ENCODE data around the gene TMC4. TPM values are rescaled to one million over a fixed set of nuclear protein-coding genes. Genes with fewer than 3 reads are reported as not detected.

The TMC4 gene
- total and polyA plus RNA-seq, 4 donors = 26.1 to 81.0 (median 33.9) TPM

DNA sequence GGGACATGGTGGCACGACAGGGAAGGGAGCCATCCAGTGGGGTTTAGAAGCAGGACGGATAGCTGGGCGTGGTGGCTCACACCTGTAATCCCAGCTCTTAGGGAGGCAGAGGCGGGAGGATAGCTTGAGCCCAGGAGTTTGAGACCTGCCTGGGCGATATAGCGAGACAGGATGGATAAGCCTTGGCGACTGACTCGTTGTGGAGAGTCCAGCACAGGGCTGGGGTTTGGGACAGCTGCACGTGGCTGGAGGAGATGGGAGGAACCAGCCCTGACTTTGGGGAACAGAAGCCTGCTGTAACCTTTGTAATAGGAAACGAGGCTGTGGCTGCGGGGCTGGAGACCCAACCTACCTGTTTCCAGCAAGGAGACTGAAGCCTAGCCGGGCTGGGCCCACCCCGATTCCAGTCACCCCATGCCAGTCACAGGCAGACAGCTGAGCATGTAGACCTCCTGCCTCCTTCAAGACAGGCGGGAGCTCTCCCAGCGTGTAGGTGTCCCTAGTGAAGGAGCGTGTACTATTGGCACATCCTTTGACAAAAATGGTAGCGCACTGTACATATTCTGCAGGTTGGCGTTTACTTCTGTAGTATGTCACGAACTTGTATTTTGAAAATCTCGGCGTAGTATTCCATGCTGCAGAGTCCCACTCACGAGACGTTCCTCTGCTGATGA lies 21.5 kb downstream of the TMC4 start:
- Histone ChIP-seq H3K9me3 (ENCODE audit: control insufficient read depth in 4 of 4, insufficient read depth in 3 of 4, low read length in 3 of 4) (no peaks in the 10 kb centered on the region), H3K36me3 (ENCODE audit: control insufficient read depth in 4 of 4, insufficient read depth in 4 of 4, low read length in 4 of 4) (peaks cover 12 to 92% (median 37%) of the 10 kb centered on the region in 4 donors), H3K9ac (ENCODE audit: insufficient read depth in 1 of 2, low read length in 2 of 2) (no peak overlapping the region), H3K4me1 (ENCODE audit: control insufficient read depth in 5 of 5, insufficient read depth in 5 of 5, low read length in 5 of 5) (no peaks in the 10 kb centered on the region), H3K4me3 (no peak overlapping the region), H3K27ac (ENCODE audit: low read depth in 1 of 2, low read length in 1 of 2) (no peak overlapping the region), H3K27me3 (ENCODE audit: control insufficient read depth in 3 of 3, insufficient read depth in 3 of 3, low read length in 2 of 3) (no peaks in the 10 kb centered on the region)
- WGBS, 2 donors = 88 to 91% methylated on average over 23 of the region's 23 CpGs
- no peak for ATAC-seq (ENCODE audit: insufficient read depth, low FRiP score)
- TF ChIP-seq CTCF (IDR thresholded peaks at IDR 0.05; ENCODE audit: control extremely low read depth, extremely low read depth) = no peak
- DNase-seq = no peak

- 79 to 89% methylated on average over 12 of the region's 12 CpGs for whole genome bisulfite sequencing, 2 donors
- DNase-seq = no peak
- peaks cover 14 to 94% (median 52%) of the 10 kb centered on the region in 4 donors for H3K36me3 ChIP-seq (ENCODE audit: control insufficient read depth in 4 of 4, insufficient read depth in 4 of 4, low read length in 4 of 4)
Measured at GRCh38 chr19:54149021-54149812, 23.7 kb downstream of the TMC4 start.

DNA sequence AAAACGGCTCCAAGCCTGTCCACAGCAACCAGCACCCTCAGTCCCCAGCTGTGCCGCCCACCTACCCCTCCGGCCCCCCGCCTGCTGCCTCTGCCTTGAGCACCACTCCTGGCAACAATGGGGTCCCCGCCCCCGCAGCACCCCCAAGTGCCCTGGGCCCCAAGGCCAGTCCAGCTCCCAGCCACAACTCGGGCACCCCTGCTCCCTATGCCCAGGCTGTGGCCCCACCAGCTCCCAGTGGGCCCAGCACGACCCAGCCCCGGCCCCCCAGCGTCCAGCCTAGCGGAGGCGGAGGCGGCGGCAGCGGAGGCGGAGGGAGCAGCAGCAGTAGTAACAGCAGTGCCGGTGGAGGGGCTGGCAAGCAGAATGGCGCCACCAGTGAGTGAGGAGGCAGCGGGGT lies 24.8 kb downstream of the TMC4 start:
- Histone ChIP-seq H3K9ac (ENCODE audit: insufficient read depth in 1 of 2, low read length in 2 of 2) (no peak overlapping the region), H3K36me3 (ENCODE audit: control insufficient read depth in 4 of 4, insufficient read depth in 4 of 4, low read length in 4 of 4) (peaks cover 13 to 94% (median 59%) of the 10 kb centered on the region in 4 donors), H3K27me3 (ENCODE audit: control insufficient read depth in 3 of 3, insufficient read depth in 3 of 3, low read length in 2 of 3) (no peaks in the 10 kb centered on the region), H3K4me1 (ENCODE audit: control insufficient read depth in 5 of 5, insufficient read depth in 5 of 5, low read length in 5 of 5) (no peaks in the 10 kb centered on the region), H3K4me3 (no peak overlapping the region), H3K9me3 (ENCODE audit: control insufficient read depth in 4 of 4, insufficient read depth in 3 of 4, low read length in 3 of 4) (no peaks in the 10 kb centered on the region), H3K27ac (ENCODE audit: low read depth in 1 of 2, low read length in 1 of 2) (no peak overlapping the region)
- WGBS, 2 donors = 92 to 93% methylated on average over 18 to 19 of the region's 19 CpGs
- ATAC-seq (ENCODE audit: insufficient read depth, low FRiP score) (no peak), DNase-seq (no peak)
- TF ChIP-seq CTCF (IDR thresholded peaks at IDR 0.05; ENCODE audit: control extremely low read depth, extremely low read depth) = no peak

More at GRCh38 chr19:54149021-54149812, 23.7 kb downstream of the TMC4 start:
- Histone ChIP-seq H3K4me1 (ENCODE audit: control insufficient read depth in 5 of 5, insufficient read depth in 5 of 5, low read length in 5 of 5) (no peaks in the 10 kb centered on the region), H3K9me3 (ENCODE audit: control insufficient read depth in 4 of 4, insufficient read depth in 3 of 4, low read length in 3 of 4) (no peaks in the 10 kb centered on the region), H3K9ac (ENCODE audit: insufficient read depth in 1 of 2, low read length in 2 of 2) (no peak overlapping the region), H3K4me3 (no peak overlapping the region), H3K27me3 (ENCODE audit: control insufficient read depth in 3 of 3, insufficient read depth in 3 of 3, low read length in 2 of 3) (no peaks in the 10 kb centered on the region), H3K27ac (ENCODE audit: low read depth in 1 of 2, low read length in 1 of 2) (no peak overlapping the region)
- no peak for TF ChIP-seq CTCF (IDR thresholded peaks at IDR 0.05; ENCODE audit: control extremely low read depth, extremely low read depth)
- ATAC-seq (ENCODE audit: insufficient read depth, low FRiP score) = no peak
